Hematopoietic multipotent progenitor cell treated with erythropoietin and hydrocortisone succinate and interleukin-3 and kit ligand, for 6 days (in vitro differentiated cells): ENCODE results near the gene ALDH6A1.
A peak's percentile ranks its signal among the peaks of the same experiment; 100 is the strongest.
"Not testable (repeated sequence)": the region's sequence is repeated elsewhere in the genome, so short reads cannot be mapped to it uniquely, and the experiment has no call there.

Experiments used
- DNase-seq: peaks from one replicate; pipeline ENCODE4 v3.0.0-alpha.2; 2015

Gene ALDH6A1

DNA sequence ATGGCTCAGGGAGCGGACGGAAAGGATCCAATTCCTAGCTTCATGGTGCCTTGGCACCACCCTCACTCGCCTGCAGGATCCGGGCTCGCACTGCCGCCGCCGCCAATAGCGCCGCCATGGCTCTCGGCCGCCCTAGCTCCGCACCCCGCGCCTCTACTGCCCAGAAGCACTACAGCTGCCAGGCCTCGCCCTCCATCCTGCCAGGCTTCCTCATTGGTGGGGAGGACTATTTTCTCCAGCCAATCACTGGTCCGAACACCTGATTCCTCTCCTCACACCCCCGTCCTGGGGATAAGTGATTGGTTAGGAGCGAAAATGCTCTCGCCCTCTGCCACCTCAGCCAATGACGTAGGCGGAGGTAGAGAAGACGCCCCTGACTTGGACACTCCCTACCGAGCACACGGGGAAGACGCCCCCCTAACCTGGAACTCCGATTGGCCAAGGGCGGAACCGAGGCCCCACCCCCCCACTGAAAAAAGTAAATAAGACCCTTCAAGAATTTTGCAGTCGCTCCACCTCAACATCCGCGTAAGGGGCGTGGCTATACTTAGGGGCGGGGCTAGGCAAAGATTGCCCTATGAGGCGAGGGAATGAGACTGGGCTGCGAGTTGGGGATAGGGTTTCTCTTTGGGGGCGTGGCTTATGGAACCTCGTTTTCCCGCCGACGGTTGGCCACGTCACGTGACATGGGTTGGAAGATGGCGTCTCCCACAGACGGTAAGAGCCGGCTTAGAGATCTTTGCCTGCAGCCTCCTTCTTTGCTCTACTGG is at the start of gene ALDH6A1, which contains the start of gene LIN52:
Gene ALDH6A1 (minus strand): TSS at position 177 of the 770 bp plus-strand sequence. CDS start 59 bp downstream, at position 118.
Gene LIN52 (plus strand): TSS at position 680 of the 770 bp plus-strand sequence. CDS start 19 bp downstream, at position 699.
- peak; percentile 100 for DNase-seq

DNA sequence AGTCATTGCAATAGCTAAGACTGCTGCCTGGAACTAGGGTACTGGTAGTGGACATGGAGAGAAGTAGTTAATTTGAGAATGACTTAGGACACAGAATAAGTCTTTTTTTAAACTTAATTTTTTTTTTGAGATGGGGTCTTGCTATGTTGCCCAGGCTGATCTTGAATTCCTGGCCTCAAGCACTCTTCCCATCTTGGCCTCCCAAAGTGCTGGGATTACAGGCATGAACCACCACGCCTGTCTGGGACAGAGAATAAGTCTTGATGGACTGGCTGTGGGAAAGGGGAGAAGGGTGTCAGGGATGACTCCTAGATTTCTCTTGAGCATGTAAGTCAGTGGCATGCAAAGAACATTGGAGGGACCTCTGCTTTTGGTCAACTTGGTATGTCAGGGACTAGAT is 43.4 kb upstream of the ALDH6A1 start:
- no peak for DNase-seq

DNA sequence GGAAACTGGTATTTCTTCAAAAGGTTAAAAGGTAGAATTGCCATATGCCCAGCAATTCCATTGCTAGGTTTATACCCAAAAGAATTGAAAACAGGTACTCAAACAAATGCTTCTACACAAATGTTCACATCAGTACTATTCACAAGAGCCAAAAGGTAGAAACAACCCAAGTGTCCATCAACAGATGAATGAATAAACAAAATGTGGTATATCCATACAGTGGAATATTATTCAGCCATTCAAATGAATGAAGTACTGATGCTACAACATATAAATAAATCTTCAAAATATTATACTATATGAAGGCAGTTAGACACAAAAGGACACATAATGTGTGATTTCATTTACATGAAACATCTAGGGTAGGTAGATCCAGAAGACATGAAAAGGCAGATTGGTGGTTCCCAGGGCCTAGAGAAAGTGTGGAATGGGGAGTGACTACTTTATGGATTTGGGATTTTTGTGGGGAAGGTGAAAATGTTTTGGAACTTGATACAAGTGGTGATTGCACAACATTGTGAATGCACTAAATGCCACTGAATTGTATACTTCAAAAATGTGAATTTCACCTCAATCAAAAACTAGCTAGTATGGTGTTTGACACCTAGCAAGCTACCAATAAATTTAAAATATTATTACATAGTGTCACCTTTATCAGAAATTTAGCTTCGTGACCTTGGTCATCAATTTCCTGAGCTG is 42.2 kb upstream of the ALDH6A1 start:
- DNase-seq, result no peak

DNA sequence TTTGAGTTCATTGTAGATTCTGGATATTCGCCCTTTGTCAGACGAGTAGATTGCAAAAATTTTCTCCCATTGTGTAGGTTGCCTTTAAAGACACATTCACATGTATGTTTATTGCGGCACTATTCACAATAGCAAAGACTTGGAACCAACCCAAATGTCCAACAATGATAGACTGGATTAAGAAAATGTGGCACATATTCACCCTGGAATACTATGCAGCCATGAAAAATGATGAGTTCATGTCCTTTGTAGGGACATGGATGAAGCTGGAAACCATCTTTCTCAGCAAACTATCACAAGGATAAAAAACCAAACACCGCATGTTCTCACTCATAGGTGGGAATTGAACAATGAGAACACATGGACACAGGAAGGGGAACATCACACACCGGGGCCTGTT is 41.2 kb upstream of the ALDH6A1 start:
- not testable (repeated sequence) for DNase-seq

DNA sequence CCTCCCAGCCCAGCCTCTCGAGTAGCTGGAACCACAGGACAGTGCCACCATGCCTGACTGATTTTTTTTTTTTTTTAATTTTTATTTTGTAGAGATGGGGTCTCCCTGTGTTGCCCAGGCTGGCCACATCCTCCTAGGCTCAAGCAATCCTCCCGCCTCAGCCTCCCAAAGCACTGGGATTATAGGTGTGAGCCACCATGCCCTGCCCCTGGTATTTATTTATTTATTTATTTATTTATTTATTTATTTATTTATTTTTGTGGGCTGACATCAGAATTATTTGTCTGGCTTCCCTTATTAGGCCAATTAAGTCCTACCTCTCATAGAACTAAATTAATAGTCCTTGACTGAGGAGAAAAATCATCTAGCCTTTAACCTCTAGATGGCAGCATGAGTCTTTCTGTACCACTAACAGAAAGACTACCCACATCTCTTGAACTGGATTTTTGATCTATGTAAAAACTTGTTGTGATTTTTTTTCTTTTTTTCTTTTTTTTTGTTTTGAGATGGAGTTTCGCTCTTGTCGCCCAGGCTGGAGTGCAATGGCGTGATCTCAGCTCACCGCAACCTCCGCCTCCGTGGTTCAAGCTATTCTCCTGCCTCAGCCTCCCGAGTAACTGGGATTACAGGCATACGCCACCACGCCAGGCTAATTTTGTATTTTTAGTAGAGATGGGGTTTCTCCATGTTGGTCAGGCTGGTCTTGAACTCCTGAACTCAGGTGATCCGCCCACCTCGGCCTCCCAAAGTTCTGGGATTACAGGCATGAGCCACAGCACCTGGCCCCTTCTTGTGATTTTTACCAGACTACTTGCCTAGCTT is 27.4 kb upstream of the ALDH6A1 start:
- DNase-seq, result peak; percentile 90

DNA sequence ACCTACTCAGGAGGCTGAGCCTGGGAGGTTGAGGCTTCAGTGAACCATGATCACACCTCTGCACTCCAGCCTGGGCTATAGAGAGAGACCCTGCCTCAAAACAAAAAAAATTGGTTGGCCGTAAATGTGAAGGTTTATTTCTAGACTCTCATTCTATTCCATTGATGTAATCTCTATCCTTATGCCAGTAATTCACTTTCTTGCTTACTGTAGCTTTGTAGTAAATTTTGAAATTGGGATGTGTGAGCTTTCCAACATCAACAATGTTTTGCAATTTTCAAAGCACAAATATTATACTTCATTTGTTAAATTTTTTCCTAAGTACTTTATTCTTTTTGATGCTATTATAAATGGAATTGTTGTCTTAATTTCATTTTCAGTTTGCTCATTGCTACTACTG is 25.1 kb upstream of the ALDH6A1 start:
- DNase-seq, result no peak

DNA sequence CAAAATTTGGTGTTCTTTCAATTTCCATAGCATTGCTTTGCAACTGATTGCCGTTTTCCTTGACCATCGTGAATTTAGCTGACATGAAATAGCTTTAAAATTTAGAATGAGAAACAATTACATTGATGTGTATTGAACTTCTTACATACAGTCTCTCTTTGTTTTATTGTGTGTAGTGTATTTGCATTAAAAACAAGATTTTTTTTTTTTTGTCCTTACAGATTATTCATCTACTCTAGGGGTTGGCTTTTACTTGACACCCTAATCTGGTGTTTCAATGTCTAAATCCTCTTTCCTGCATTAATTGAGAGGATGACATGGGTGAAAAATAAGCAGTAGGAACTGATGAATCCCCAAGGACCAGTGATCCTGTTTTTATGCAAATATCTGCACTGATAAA is 21.1 kb upstream of the ALDH6A1 start:
- DNase-seq, result no peak

DNA sequence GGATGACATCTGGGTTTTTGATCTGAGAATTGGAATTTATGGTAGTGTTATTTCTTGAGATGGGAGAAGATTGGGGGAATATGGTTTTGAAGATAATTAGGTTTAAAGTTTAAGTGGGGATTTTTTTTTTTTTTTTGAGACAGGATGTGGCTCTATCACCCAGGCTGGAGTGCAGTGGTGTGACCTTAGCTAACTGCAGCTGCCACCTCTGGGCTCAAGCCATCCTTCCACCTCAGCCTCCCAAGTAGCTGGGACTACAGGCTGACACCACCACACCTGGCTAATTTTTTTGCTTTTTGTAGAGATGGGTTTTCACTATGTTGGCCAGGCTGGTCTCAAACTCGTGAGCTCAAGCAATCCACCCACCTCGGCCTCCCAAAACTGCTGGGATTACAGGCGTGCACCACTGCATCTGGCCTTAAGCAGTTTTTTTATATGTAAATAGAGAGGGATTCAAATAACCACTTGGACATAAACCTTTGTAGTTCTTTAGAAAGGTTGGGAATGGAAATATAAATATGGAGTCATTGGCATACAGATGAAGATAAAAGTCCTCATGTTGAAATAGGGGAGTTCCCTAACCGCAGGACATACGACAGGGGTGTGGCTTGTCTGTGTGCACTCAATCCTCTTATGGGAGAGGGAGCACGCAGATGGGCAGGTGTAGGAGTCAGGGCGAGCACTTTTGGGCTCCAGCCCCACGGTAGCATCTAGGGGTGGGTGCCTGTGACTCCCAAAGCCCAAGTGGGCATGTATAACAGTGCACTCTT is 5.2 kb upstream of the ALDH6A1 start:
- peak; percentile 47 for DNase-seq

DNA sequence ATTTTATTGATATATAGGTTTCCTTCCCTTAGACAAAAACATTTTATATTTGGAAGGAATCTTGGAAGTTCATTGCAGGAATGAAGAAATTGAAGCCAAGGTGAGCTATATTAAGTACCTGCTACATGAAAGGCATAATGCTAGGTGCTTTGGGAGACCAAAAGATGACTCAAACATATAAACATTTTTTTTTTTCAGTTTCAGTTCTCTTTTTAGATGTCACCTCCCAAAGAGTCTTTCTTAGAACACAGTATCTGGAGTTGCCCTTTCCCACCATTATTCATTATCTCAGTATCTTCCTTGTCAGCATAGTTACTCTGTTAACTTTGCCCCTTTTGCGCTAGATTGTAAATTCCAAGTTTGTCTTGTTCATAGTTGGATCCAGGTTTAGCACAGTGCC is 1.6 kb upstream of the ALDH6A1 start:
- no peak for DNase-seq

DNA sequence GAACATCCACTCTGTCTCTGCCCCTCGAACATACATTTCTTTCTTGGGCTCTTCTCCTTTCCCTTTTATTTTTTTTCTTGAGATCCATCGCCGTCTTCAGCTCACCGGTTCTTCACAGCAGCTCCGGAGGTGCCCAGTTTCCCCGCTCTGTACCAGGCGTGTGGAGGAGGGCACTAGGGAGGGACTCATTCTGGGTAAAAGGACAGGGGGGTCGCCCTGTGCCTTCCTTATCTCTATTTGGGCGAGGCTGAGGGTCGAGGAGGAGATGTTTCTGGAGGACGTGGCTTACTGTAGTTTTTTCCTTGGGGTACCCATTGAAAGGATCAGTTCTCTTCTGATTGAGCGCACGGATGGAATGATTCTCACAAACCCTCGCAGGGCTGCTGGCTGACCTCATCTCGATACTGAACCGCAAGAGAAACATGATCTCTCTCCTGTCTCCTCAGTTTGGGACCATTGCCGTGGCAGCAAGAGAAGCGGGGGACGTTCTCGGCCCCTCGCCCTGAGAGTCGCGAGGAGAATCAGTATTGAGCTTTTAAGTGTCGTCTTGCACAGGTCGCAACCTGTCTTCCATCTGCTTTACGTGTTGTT is 889 bp upstream of the ALDH6A1 start:
- DNase-seq, result peak; percentile 55

DNA sequence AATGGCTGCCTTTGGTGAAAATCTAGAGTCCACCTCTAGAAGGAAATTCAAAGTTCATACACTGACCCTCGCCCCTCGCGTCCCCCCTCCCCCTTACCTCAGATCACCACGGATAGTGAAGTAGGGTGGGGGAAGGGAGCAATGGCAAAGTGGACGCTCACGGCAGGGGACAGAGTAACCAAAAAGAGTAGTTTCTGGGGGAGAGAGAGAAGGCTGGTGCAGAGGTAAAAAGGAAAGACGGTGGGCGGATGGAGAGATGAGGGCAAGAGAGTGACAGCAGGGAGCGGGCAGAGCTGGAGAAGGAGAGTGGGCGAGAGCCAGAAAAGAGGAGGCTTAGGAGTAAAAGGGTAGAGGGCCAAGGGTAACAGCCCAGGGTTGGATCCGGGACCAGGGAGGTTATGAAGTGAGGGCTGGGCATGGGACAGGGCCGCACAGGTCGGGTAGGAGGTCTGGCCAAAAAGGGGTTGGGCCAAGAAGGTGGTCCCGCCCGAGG is 423 bp downstream of the ALDH6A1 start:
- no peak for DNase-seq

DNA sequence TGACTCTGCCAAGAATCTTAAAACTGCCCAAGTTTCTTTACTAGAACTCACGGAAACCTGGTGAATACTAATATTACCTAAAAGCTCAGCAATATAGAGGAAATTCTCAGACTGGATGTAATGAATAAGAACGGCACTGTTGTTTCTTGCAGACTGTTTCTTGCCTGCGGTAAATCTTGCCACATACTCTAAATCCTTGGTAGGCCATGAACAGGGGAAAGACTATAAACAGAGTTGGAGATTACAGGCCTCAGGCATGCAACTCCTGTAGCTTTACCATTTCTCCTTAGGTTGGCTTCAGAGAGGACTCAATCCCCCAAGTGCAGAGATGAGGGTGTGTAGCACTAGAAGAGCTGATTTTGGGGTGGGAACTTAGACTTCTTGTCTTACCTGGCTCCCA is 1.1 kb downstream of the ALDH6A1 start:
- DNase-seq, result no peak

DNA sequence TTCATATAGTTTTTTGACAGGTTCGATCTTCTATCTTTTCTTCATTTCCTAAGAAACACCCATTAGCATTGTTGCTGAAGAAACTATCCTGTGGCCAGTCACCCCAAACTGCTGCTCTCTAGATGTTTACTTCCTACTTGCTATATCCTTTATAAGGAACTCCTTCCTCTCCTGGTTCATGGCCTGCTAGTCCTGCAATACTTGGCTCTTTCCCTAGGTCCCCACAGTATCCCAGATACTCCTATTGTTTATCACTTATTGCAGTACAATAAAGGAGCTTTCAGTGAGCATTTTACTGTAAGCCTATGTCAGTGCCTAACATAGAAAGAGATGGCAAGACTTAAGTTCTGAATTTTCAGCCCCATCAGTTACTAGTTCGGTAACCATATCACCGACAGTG is 2.8 kb downstream of the ALDH6A1 start:
- no peak for DNase-seq

DNA sequence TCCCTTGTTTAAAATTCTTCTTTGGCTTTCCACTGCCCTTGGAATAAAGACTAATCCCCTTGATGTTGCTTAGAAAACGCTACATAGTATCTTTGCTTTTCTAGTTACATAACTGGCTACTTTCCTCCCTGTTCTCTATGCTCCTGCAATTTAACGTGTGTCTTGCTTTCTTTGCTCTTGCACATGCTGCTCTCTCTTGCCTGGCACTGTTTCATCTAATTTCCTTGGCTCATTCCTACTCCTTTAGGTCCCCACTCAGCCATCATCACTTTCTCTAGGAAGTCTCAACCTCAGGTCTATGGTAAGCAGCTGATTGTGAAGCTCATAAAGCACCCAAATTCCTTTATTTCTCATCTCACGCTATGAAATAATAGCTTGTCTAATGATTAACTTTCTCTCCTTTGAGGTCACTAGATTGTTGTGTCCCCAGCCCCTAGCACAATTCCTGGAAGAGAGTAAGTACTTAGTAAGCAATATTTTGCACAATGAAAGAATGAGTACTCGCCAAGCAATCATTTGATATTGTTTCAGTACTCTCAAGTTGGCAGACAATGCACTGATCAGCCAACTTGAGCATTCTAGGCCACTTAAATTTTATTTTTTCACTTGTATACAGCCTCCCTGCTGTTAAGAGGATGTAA is 3.3 kb downstream of the ALDH6A1 start:
- DNase-seq, result no peak

DNA sequence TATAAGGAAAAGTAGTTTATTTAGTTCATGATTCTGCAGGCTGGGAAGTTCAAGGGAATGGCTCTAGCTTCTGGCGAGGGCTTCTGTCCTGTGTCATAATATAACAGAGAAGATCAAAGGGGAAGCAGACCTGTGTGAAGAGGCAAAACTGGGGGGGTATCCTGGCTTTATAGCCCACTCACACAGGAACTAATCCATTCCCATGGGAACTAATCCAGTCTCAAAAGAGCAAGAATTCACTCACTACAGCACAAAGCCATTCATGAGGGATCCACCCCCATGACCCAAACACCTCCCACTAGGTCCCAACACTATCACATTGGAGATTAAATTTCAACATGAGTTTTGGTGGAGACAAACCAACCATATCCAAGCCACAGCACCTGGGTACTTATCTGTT is 6.9 kb downstream of the ALDH6A1 start:
- no peak for DNase-seq

DNA sequence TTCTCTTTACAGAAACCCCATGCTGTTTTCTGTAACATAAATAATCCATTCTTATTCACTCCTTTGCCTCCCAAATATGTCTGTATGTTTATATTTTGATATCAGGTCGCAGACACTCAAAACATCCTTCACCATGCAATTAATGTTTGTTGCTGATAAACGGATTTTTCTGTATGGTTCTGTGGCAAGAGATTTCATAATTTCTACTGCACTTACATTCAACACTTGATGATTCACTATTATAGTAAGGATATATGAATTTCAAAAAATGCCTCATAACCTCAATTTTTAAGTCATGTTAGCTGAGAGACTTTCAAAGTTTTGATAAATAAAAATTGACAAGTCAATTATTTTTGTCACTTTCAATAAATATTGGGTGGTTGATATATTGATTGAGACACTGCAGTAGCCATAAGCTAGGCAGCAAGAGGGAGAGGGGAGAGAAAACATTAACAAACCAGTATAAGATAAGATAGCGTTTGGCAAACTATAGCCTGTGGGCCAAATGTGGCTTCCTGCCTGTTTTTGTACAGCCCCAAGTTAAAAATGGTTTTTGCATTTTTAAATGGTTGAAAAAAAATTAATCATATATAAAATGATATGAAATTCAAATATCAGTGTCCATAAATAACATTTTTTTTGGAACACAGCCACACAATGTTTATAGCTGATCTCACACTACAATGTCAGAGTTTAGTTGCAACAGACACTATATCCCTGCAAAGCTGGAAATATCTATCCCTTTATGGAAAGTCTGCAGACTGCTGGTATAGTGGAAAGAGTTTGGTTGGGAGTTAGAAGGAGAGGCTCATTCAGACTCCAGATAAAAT is 18.3 kb downstream of the ALDH6A1 start:
- peak; percentile 55 for DNase-seq

DNA sequence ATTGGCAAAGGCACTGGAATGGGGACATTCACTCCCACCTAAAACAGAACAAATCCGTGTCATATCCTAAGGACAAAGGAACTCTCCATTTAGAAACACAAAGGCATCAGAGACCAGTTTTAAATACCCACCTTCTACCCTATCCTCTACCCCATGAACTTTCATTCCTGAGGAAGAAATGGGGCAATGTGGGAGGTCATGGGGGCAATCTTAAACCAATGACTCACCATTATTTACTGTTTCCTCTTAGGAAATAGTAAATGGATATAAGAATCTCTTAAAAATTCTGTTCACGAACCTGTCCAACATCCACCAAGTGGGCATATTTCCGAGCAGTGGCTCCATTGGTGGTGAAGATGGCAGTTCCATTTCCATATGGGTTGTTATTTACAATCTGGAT is 19.4 kb downstream of the ALDH6A1 start:
- DNase-seq, result no peak

DNA sequence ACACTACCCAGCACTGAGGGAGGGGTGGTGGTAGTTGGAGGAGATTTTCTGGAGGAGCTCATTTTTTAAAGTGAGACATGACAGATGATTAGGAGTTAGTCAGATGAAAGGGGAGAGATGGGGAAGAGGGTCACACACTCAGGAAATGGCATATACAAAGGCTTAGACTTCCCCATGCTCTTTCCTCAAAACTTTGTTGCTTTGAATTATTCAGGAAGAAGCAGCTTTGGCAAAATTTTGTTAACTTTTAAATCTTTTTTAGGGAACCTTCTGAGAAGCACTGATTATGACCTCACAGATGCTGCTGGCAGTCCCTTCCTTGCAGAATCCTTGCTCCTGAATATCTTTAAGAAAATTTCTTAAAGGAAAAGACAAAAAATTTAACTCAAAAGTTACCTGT is 19.8 kb downstream of the ALDH6A1 start:
- DNase-seq, result no peak

DNA sequence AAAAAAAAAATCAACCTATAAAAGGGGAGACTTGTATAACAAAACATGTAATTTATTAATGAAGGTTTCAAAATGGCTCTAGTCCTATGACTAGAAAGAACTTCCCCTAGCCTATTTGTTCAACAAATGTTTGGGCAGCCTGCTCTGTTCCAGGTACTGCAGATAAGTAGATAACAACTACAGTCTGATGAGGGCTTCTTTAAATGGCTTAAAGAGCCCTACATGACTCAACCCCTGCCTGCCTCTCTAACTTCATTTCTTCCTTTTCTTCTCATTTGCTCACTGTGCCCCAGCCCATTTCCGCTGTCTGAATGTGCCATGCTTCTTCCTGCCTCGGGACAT is 21.5 kb downstream of the ALDH6A1 start:
- DNase-seq, result peak; percentile 27

DNA sequence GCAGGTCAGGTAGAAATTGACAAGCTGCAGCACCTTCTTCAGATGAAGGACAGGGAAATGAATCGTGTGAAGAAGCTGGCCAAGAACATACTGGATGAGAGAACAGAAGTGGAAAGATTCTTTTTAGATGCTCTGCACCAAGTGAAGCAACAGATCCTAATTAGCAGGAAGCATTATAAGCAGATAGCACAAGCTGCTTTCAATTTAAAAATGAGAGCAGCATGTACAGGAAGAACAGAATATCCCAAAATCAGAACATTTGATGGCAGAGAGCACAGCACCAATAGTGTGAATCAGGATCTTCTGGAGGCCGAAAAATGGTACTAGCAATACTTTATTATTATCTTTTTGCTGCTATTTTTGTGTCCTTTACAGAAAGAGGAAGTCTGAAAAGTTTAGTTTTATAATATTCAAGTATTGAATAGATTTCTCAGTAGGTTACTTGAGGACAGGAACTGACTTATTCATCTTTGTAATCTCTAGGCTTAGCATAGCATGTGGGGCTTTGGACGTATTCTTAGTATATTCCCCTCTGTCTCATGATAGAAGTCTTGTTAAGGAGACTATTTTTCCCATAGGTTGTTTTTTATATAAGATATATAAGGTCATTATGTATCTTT is 34.3 kb downstream of the ALDH6A1 start:
- DNase-seq, result peak; percentile 22
